Embryonic facial prominence (tissue), 1 donor: Measurements from ENCODE around the gene CPA5.

Source experiments
- DNase-seq: peaks from one replicate; pipeline ENCODE4 v3.0.0-alpha.2; 2016; ENCODE audit errors: extremely low spot score

CPA5 gene

DNA sequence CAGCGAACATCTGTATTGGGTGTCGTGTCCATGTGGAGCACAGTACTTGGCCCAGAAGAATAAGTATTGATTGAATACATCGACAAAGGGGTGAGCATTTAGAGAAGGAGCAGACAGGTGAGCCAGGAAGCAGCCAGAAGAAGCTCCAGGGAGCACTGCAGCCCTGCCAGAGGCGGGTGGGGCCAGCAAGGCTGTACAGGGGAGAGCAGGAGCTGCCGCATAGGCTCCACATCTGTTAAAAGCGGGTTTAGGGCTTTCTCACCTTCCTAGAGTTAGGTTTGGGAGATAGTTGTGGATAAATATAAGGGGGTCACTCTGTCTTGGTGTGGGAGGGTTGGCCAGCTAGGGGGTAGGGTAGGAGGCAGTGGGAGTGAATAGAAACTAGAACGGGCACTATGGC lies 34.4 kb downstream of the CPA5 start:
- no peak for DNase-seq

DNA sequence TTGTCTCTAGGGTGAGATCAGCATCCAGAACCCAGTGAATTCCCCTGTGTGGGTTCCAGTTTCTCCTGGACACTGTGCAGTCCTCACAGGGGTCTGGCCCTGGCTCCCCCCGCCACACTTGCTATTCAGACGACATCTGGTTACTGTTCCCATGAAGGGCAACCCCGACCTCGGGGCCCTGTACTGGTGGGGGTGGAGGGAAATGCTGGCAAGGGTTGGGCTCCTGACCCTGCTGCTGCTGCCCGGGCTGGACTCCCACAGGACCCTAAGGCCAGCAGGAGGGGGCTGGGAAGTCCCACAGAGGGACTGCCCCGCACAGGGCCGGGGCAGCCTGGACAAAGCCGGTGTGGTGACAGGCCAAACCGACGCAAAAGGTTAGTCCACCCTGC lies 34.9 kb downstream of the CPA5 start:
- no peak for DNase-seq

DNA sequence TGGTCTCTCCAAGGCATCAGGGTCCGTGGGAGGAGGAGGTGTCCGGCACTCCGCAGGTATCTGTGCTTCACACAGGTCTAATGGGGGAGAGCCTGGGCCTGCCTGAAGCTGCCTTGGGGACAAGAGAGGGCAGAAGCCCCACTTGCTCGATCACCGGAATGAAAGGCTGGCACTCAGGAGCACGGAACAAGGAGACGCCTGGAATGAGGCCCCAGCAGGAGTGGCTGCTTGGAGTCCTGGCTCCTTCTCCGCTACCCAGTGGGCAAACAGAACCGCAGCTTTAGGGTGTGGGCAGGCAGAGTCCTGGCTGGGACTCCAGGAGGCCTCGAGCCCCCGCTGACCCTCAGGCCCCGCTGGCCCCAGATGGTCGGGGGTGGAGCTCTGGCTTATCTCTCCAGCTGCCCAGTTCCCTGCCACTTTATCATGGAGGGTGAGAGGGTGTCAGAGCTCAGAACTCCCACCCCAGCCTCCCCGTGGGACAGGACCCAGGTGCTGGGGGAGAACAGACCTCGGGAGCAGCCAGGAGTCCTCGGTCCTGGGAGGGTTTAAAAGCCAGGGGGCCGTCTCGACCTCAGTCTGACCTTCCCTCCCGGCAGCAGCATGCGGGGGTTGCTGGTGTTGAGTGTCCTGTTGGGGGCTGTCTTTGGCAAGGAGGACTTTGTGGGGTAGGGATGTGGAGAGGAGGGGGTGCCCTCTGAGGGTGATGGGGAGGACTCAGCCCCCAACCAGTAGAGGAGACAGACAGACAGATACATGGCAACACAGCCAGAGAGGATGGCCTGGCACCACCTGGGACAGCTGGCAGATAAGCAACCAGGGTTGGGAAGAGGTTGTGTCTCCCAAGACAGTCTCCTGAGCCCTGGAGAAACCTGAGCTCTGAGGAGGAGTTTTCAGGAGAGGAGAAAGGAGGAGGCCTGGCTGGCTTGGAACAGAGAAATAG lies 35.6 kb downstream of the CPA5 start, which contains the start of gene CPA1:
Gene CPA1 (plus strand): TSS at position 574 of the 940 bp plus-strand sequence. CDS start 27 bp downstream, at position 601.
- DNase-seq: no peak

DNA sequence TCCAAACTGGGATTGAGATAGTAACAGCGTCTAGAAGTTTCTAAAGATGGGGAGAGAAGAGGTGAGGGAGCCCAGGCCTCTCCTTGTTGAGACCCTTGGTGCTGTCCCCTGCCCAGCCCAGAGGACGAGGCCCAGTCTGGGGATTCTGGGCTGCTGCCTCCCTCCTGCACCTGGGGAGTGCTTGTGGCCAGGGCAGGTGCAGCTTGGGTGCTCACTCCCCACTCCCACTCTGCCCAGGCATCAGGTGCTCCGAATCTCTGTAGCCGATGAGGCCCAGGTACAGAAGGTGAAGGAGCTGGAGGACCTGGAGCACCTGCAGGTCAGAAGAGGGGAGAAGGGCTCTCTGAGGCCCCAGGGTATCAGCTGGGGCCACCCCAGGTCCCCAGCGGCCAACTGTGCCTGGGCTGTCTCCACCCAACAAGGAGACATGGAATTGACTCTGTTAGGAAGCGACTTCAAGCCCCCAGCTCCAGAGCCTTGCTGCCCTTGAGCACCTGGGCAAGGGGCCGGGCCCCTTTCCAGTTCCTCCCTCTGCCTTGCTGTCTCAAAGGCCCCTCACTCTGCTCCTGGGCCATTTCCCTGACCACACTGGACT lies 36.3 kb downstream of the CPA5 start:
- no peak for DNase-seq

DNA sequence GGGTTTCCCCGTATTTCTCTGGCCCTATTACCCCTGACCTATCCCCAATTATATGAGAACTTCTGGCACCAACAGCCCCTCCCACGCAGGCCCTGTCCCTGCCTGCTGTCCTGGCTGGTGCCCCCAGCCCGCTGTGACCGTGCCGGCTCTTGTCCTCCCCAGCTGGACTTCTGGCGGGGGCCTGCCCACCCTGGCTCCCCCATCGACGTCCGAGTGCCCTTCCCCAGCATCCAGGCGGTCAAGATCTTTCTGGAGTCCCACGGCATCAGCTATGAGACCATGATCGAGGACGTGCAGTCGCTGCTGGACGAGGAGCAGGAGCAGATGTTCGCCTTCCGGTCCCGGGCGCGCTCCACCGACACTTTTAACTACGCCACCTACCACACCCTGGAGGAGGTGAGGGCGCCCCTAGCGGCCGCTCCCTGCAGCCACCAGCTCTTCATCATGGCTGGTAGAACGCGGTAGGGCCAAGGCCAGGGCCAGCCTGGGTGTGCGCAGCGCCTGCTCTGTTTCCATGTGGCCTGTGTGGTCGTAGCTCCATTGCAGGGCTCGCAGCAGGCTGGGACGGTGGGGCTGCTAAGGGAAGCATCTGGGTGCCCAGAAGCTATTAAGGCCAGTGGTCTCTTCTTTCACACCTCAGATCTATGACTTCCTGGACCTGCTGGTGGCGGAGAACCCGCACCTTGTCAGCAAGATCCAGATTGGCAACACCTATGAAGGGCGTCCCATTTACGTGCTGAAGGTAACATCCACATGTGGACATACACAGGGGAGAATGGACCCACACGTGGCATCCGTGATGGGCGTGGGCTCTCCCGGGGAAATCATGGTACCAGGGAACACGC lies 37.1 kb downstream of the CPA5 start:
- DNase-seq: no peak

DNA sequence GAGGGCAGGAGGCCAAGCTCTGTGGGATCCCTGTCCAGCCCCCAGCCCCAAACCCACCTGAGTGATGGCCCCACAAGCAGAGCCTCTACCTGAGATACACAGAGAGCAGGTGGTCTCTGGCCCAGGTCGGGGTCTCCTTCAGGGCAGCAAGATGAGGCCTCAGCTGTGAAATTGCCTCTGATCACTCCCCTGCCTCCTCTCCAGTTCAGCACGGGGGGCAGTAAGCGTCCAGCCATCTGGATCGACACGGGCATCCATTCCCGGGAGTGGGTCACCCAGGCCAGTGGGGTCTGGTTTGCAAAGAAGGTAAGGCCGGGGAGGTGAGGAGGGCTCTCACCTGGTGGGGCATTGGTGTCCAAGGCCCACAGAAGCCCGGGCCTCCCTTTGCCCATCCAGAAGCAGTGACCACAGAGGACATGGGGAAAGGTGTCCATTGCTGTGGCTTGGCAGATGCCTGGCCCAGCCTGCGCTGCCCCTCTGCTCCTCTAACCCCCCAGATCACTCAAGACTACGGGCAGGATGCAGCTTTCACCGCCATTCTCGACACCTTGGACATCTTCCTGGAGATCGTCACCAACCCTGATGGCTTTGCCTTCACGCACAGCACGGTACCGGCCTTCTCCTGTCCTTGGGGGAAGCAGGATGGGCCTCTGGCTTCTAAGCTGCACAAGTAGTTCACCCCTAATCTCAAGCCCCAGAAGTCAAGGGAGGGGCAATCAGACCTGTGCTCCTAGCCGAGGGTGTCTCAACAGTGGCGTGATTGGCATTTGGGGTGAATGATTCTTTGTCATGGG lies 38.8 kb downstream of the CPA5 start:
- no peak for DNase-seq

DNA sequence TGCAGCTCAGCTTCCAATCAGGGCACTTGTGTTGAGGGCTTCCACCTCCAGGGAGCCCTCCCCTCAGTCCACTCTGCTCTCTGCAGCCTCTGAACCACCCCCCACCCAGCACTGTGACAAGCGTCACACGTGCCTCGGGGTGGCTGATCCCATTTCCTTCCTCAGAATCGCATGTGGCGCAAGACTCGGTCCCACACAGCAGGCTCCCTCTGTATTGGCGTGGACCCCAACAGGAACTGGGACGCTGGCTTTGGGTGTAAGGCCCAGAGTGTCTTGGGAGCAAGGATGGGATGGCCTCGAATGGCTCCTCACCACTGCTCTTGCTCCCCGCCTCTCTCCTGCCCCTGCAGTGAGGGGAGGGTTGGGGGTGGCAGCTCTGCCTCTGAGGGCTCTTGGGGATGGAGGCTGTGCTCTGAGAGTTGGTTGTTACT lies 39.8 kb downstream of the CPA5 start:
- no peak for DNase-seq

DNA sequence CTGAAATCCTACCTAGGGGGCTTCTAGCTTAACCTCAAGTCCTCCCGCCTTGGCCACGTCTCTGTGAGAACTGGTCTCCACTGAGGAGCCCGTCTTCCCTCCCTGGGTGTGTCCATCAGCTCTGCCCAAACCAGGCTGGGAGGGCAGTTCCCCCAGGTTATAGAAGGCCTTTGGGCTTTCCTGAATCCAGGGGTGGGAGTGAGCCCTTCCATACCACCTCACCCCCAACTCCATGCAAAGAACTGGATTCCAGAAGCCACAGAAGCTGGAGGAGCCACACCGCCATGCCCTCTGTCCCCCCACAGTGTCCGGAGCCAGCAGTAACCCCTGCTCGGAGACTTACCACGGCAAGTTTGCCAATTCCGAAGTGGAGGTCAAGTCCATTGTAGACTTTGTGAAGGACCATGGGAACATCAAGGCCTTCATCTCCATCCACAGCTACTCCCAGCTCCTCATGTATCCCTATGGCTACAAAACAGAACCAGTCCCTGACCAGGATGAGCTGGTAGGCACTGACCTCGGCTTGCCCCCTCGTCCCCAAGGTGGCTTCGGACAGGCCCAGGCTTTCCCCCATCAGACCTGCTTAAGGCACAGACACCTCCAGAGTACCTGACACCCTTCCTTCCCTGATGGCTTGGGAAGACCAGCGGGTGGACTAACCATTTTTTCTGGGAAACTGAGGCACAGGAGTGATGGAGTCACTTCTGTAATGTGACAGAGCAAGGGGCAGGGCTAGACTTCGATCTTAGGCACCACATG lies 40.4 kb downstream of the CPA5 start:
- no peak for DNase-seq

DNA sequence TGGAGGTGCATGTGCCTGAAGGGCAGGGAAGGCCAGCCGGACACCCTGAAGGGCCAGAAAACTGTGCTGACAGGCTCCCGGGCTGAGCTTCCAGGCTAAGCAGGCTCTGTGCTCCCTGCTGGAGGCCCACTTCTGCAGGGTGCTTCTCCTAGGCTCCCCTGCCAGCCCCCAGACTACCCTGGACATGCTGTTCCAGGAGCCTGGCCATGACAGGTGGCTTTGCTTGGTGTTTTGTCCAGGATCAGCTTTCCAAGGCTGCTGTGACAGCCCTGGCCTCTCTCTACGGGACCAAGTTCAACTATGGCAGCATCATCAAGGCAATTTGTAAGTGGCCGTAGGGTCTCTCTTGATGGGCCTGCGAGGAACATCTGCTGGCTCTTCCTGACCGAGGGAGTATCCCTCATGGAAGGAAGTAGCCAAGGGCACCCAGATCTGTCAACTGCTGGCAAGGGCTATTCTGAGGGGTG lies 41.0 kb downstream of the CPA5 start:
- no peak for DNase-seq

DNA sequence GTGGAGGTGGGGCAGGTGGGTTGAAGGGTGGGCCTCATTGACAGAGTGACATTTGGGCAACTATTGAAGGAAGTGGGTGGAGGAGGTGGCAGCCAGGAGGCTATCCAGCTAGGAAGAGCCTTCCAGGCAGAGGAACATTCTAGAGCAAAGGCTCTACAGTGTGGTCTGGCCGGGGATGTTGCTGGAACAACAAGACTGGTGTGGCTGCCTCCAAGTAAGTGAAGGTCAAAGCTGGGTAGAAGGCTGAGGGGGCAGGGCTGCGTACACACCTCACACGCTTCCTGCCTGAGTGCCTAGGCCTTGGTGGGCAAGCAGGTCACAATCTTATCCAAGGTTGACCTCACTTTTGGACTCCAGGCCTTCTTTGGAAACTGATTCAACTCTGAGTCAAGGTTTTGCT lies 42.3 kb downstream of the CPA5 start:
- DNase-seq: no peak

DNA sequence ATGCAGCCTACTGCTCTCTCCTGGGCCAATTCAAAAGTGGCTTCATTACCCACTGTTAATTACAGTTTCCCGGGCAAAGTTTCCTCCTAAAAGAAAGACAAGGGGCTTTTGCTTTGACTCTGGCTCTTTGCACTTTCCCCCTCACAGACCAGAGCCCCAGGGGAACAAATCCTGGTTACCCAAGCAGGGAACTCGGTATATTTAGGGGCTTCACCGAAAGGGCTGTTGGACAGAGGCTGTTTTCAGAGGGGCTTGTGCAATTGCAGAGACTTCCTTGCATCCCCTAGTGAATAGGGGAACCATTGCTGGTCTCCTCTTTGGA lies 42.7 kb downstream of the CPA5 start:
- DNase-seq: no peak

DNA sequence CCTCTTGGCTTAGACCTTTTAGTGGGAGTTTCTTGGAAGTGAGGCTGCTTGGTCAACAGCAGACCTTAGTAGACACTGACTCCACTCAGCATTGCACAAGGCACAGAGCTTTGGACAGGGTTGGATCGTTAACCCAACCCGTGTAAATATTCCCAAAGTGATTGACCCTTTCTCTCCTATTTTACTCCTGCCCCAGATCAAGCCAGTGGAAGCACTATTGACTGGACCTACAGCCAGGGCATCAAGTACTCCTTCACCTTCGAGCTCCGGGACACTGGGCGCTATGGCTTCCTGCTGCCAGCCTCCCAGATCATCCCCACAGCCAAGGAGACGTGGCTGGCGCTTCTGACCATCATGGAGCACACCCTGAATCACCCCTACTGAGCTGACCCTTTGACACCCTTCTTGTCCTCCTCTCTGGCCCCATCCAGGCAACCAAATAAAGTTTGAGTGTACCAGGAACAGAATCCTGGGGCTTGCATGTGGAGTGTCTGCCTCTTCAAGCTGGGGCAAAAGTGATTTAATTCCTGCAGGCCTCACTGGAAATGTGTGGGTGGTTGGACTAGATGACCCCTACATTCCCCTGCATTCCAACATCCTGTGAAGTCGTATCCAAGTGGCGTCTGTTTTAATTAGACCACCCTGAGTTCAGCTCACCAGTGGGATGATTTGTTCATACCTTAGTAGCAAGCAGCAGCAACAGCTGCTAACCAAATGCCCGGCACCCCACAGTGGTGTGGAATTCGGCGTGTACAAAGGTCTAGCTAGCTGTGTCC lies 43.2 kb downstream of the CPA5 start:
- DNase-seq: no peak

DNA sequence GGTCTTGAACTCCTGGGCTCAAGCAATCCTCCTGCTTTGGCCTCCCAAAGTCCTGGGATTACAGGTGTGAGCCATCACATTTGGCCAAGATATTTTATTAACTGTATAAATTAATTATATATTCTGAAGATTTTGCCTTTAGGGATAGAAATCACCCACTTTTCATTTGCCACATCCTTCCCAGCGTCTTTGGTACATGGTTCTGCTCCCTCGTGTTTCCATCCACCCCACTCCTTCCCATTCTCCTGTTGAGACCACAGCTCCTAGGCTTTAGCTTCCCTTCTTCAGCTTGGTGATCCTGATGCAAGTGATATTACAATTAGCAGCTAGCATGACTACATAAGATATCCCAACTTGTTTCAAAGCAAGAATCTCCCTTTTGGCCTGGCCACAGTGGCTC lies 44.1 kb downstream of the CPA5 start:
- no peak for DNase-seq

DNA sequence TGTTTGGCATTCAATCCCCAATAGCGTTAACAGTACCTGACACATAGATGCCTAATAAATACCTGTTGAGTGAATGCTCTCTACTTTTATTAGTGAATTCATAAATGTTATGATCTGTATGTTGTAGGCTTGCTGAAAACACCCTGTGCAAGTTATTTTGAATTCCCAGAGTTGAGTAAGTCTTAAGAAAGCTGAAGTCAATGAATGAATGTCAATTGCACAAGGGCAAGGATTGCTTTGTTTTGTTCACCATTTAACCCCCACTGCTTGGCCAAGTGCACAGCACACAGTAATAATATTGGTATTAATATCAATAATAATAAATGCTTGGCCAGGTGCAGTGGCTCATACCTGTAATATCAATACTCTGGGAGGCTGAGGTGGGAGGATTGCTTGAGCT lies 45.9 kb downstream of the CPA5 start:
- no peak for DNase-seq

DNA sequence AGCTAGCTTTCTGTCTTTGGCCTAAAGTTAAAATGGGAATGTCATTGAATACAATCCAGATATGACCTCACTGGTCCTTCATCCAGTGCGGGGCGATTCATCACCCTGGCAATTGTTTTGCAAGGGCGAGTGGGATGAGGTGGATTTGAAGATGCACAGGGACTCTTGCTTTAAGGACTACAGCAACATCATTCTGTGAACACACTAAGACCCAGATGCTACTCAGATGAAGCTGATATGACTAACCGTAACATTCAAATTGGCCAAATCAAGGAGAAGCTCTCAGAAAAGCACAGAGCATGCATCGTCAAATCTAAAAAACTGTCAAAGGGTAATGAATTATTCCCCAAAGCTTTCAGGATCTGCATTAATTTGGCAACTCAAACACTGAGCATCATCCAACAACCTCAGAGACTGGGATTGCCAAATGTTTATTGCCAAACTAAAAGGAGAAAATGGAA lies 48.5 kb downstream of the CPA5 start:
- DNase-seq: no peak

DNA sequence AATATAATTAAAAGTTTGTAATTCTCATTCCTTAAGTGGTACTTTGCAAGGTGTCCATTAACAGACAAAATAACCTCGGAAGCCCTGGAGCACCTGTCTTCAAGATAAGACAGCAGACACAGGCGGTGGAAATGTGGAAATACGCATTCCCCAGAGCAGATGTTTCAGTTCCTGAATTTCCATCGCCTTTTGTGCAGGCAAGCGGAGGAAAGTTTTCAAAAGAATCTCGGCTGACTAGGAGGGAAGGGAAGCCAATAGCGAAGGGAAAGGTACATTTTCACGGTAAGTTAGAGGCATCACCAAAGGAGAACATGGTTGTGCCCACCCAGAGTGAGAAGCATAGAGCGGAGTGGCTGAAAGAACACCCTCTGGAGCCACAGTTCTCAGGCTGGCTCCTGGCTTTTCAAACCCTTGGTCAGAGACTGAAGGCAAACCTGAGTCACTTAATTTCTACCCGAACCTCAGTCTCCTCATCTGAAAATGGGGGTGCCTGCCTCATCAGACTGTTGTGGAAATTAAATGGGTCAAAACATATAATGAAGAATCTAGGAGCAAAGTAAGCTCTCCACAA lies 49.3 kb downstream of the CPA5 start:
- DNase-seq: no peak

DNA sequence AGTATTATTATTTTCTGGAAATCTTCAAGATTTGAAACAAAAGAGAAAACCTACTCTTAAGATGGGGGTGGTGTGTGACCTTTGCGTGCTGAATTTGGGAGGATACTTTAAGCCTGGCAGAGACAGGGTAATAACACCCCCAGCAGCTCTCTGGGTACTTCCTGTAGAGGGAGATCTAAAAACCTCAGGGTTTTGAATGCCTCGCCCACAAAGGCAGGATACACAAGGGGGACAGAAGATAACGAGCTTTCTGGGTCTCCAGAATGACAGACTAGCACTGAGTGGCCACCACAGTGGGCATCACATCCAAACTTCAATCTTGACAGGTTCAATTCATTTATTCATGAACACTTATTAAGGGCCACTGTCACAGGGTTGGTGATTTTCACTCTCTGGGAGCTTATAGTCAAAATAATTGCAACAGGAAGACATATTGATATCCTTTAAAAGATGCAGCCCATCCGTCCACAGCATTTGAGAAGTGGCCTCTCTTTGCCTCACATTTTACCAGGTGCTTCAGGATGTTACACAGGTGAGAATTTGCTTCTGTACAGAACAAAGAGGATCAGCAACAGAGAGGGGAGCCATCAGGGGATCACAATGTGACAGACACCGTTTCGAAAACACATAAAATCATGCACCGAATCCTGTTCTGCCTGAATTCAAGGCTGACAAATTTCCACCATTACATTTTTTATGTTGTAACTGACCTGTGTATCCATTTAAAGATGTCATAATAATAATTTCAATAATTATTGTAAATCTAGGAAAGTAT lies 50.0 kb downstream of the CPA5 start:
- no peak for DNase-seq

DNA sequence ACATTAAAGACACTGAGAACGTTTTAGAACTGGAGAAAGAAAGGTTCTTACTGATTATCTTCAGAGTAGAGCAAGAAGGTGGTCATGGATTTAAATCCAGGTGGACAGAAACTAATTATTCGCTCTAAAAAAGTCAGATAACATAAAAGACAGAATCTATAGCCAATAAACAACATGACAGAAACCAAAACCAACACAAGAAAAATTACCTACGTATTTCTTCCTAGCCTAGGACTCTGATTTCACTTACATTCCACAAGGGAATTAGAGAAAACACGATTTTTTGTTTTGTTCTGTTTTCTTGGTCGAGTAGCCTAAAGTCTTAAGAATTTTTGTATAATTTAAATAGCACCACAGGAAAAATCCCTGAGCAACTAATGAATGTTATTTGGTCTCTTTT lies 50.8 kb downstream of the CPA5 start:
- DNase-seq: no peak

DNA sequence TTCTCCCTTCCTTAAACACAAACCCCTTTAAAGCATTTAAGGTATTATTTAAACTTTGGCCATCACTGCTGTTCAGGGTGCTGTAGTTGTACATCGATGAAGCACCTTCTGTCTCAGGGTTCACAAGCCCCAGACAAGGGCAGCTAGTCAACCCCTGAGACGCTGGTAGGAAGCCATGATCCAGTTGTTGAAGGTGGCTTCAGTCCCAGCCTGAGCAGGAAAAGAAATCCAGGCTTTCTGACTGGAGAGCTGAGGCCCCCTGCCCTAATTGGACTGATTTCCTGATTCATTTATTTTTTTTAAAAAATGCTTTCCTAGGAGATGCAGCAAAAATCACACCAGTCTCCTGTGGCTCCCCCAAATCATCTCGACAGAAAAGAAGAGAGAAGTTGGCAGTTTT lies 51.5 kb downstream of the CPA5 start:
- no peak for DNase-seq
